ENCODE results near the gene DTX3L. TPM values are rescaled to one million over a fixed set of nuclear protein-coding genes. Genes with fewer than 3 reads are reported as not detected.

DTX3L gene
- total and polyA plus RNA-seq, 2 of the 8 experiments (the other 6 are each of a cell fraction or from before 2014, with no cell fraction given) = 1.7 to 11.3 TPM

GRCh38 chr3:122612696-122613095, 48.6 kb downstream of the DTX3L start:
- Histone ChIP-seq H3K79me1 (ENCODE audit: low read depth, low read length) (no peaks in the 10 kb centered on the region), H3K4me1 (replicated peaks in 1 of 4; ENCODE audit: control insufficient read depth in 3 of 4, insufficient read depth in 4 of 4, low read length in 3 of 4) (peaks cover 0 to 5% (median 3%) of the 10 kb centered on the region in 4 experiments; a peak in 2 of 7 replicates), H3K79me2 (ENCODE audit: control insufficient read depth in 1 of 2, insufficient read depth in 2 of 2, low read length in 2 of 2) (no peaks in the 10 kb centered on the region), H3K9ac (replicated peaks in 1 of 4; ENCODE audit: extremely low read depth in 1 of 4, low read depth in 3 of 4, low read length in 3 of 4) (no peak overlapping the region), H3K23ac (ENCODE audit: insufficient read length) (no peak overlapping the region), H3K14ac (ENCODE audit: insufficient read length) (no peak overlapping the region), H3K18ac (ENCODE audit: extremely low read depth, low read length) (no peak overlapping the region), H4K91ac (replicated peaks; ENCODE audit: insufficient read length, low read length) (no peak overlapping the region), H3K56ac (replicated peaks; ENCODE audit: insufficient read length, low read depth, low read length) (no peak overlapping the region), H2AK5ac (ENCODE audit: low read depth, low read length) (no peak overlapping the region), H3K23me2 (ENCODE audit: low read depth, low read length) (no peaks in the 10 kb centered on the region), H3K4me3 (ENCODE audit: extremely low read depth in 1 of 4, insufficient read depth in 2 of 4, low read depth in 3 of 4, low read length in 4 of 4) (no peak overlapping the region), H2BK120ac (replicated peaks; ENCODE audit: low read depth, low read length) (no peak overlapping the region), H3K27me3 (replicated peaks in 1 of 4; ENCODE audit: control insufficient read depth in 3 of 4, extremely low read depth in 1 of 4, insufficient read depth in 3 of 4, low read length in 3 of 4) (no peaks in the 10 kb centered on the region), H2BK5ac (ENCODE audit: low read depth, low read length) (no peak overlapping the region), H3K4me2 (ENCODE audit: insufficient read depth in 1 of 2, low read depth in 2 of 2, low read length in 2 of 2) (no peak overlapping the region), H3K27ac (ENCODE audit: low read depth, low read length) (no peak overlapping the region), H2AFZ (ENCODE audit: low read length) (no peak overlapping the region), H4K8ac (ENCODE audit: extremely low read depth, insufficient read depth, low read length) (no peak overlapping the region), H2BK12ac (ENCODE audit: low read depth, low read length) (no peak overlapping the region), H3K36me3 (ENCODE audit: control insufficient read depth in 2 of 4, insufficient read depth in 4 of 4, low read length in 3 of 4) (no peaks in the 10 kb centered on the region), H2BK20ac (ENCODE audit: low read length) (no peak overlapping the region; the same call in 1 of the 2 replicates), H4K5ac (ENCODE audit: insufficient read length, low read depth, low read length) (no peak overlapping the region), H2BK15ac (ENCODE audit: low read length) (no peak overlapping the region), H4K20me1 (replicated peaks in 1 of 2; ENCODE audit: control insufficient read depth in 1 of 2, insufficient read depth in 2 of 2, low read length in 2 of 2) (no peaks in the 10 kb centered on the region), H3K9me3 (ENCODE audit: insufficient read depth in 2 of 2, low read depth in 1 of 2, low read length in 1 of 2) (no peaks in the 10 kb centered on the region), H3K4ac (replicated peaks; ENCODE audit: insufficient read length, low read depth, low read length) (no peak overlapping the region)
- FAIRE-seq (no peak), DNase-seq (ENCODE audit: low read depth in 1 of 2, low spot score in 2 of 2) (no peak)
- TF ChIP-seq SUZ12 (IDR thresholded peaks at IDR 0.05; ENCODE audit: low read length) (no peak), EZH2 (IDR thresholded peaks at IDR 0.05; ENCODE audit: low read depth, low read length, severe bottlenecking) (no peak), CEBPB (IDR thresholded peaks at IDR 0.05; ENCODE audit: low read depth, low read length) (no peak), CREB1 (IDR thresholded peaks at IDR 0.05) (no peak), GABPA (IDR thresholded peaks at IDR 0.05; ENCODE audit: borderline replicate concordance, insufficient read depth, low read length) (no peak), RFX5 (IDR thresholded peaks at IDR 0.05; ENCODE audit: borderline replicate concordance, low read depth, low read length) (no peak), RXRA (IDR thresholded peaks at IDR 0.05; ENCODE audit: insufficient read depth, low read depth, low read length) (no peak), POLR2AphosphoS5 (IDR thresholded peaks at IDR 0.05; ENCODE audit: low read depth, low read length) (no peak)
- CTCF ChIA-PET (ENCODE audit: partially characterized antibody) = interaction anchor here (1.1 kb wide), 1 partner anchor 66 kb away, joined by 4 read pairs; no protein-coding TSS in a partner anchor
- 92% methylated on average over 5 of the region's 5 CpGs; no CpG with 5 or more reads in 1 of the 2 experiments for WGBS, 2 experiments (ENCODE audit: extremely low coverage in 1 of 2, insufficient coverage in 1 of 2, insufficient read length in 1 of 2, insufficient replicate concordance in 2 of 2, low coverage in 1 of 2, low lambda C conversion rate in 2 of 2, missing lambda C conversion rate in 1 of 2)
- POLR2A ChIA-PET (ENCODE audit: partially characterized antibody) = interaction anchor here (1.0 kb wide), 1 partner anchor 13 kb away, joined by 3 read pairs; no protein-coding TSS in a partner anchor
